Measurements from ENCODE around the gene PMM2. TPM values are rescaled to one million over a fixed set of nuclear protein-coding genes. Genes with fewer than 3 reads are reported as not detected.
"Not testable (repeated sequence)": the region's sequence is repeated elsewhere in the genome, so short reads cannot be mapped to it uniquely, and the experiment has no call there.

PMM2 gene
- total RNA-seq, 1 donor from 2014 or later = 61.1 TPM

- POLR2A ChIA-PET; H3K9me3 Mint-ChIP-seq; intact Hi-C loops (cut with micrococcal nuclease); ATAC-seq (ENCODE audit: low read depth); H3K27ac Mint-ChIP-seq; H3K27me3 Mint-ChIP-seq; DNase-seq; CTCF ChIA-PET; H3K4me3 Mint-ChIP-seq; H3K4me1 Mint-ChIP-seq: not testable (repeated sequence)
- peaks cover 14% of the 10 kb centered on the region for H3K36me3 Mint-ChIP-seq (ENCODE audit: low read depth)
Observed at GRCh38 chr16:8842016-8842415, 44.4 kb downstream of the PMM2 start.

GRCh38 chr16:8843296-8843695, 45.7 kb downstream of the PMM2 start:
- H3K27me3 Mint-ChIP-seq; H3K27ac Mint-ChIP-seq; H3K4me3 Mint-ChIP-seq; CTCF ChIA-PET; POLR2A ChIA-PET; intact Hi-C loops (cut with micrococcal nuclease); ATAC-seq (ENCODE audit: low read depth); H3K9me3 Mint-ChIP-seq; DNase-seq; H3K4me1 Mint-ChIP-seq: not testable (repeated sequence)
- H3K36me3 Mint-ChIP-seq (ENCODE audit: low read depth) = peaks cover 21% of the 10 kb centered on the region

- peaks cover 43% of the 10 kb centered on the region for H3K36me3 Mint-ChIP-seq (ENCODE audit: low read depth)
- peaks cover 13% of the 10 kb centered on the region for H3K4me1 Mint-ChIP-seq
- CTCF ChIA-PET = no interaction called here
- no peaks in the 10 kb centered on the region for H3K9me3 Mint-ChIP-seq
- no peak for ATAC-seq (ENCODE audit: low read depth)
- H3K4me3 Mint-ChIP-seq = no peak overlapping the region
- POLR2A ChIA-PET = no interaction called here
- no peak for TF ChIP-seq CTCF (IDR thresholded peaks at IDR 0.05)
- DNase-seq = no peak
- intact Hi-C loops (cut with micrococcal nuclease) = no loop called here
- H3K27me3 Mint-ChIP-seq = no peaks in the 10 kb centered on the region
- peak overlapping the region; percentile 41 for H3K27ac Mint-ChIP-seq
Observed at GRCh38 chr16:8845699-8846298, 48.2 kb downstream of the PMM2 start.

- no peak for DNase-seq
- H3K4me1 Mint-ChIP-seq = peaks cover 16% of the 10 kb centered on the region
- TF ChIP-seq CTCF (IDR thresholded peaks at IDR 0.05) = no peak
- peaks cover 46% of the 10 kb centered on the region for H3K36me3 Mint-ChIP-seq (ENCODE audit: low read depth)
- H3K27me3 Mint-ChIP-seq = no peaks in the 10 kb centered on the region
- no peak overlapping the region for H3K4me3 Mint-ChIP-seq
- no peak for ATAC-seq (ENCODE audit: low read depth)
- intact Hi-C loops (cut with micrococcal nuclease) = no loop called here
- CTCF ChIA-PET = no interaction called here
- H3K27ac Mint-ChIP-seq = no peak overlapping the region
- POLR2A ChIA-PET = no interaction called here
- H3K9me3 Mint-ChIP-seq = no peaks in the 10 kb centered on the region
Observed at GRCh38 chr16:8846401-8846932, 48.8 kb downstream of the PMM2 start.

GRCh38 chr16:8847145-8847544, 49.5 kb downstream of the PMM2 start:
- TF ChIP-seq CTCF (IDR thresholded peaks at IDR 0.05) = no peak
- no peaks in the 10 kb centered on the region for H3K27me3 Mint-ChIP-seq
- no peak overlapping the region for H3K4me3 Mint-ChIP-seq
- H3K27ac Mint-ChIP-seq = no peak overlapping the region
- peaks cover 18% of the 10 kb centered on the region for H3K4me1 Mint-ChIP-seq
- H3K9me3 Mint-ChIP-seq = no peaks in the 10 kb centered on the region
- H3K36me3 Mint-ChIP-seq (ENCODE audit: low read depth) = peaks cover 47% of the 10 kb centered on the region
- ATAC-seq (ENCODE audit: low read depth) (no peak), DNase-seq (no peak)
- CTCF ChIA-PET = no interaction called here
- intact Hi-C loops (cut with micrococcal nuclease) = no loop called here
- POLR2A ChIA-PET = no interaction called here

GRCh38 chr16:8847623-8848022, 50.0 kb downstream of the PMM2 start:
- ChIA-PET CTCF (no interaction called here), POLR2A (no interaction called here)
- Mint-ChIP-seq H3K27me3 (no peaks in the 10 kb centered on the region), H3K27ac (no peak overlapping the region), H3K4me1 (peaks cover 18% of the 10 kb centered on the region), H3K36me3 (ENCODE audit: low read depth) (peaks cover 50% of the 10 kb centered on the region), H3K9me3 (no peaks in the 10 kb centered on the region), H3K4me3 (no peak overlapping the region)
- DNase-seq (no peak), ATAC-seq (ENCODE audit: low read depth) (no peak)
- TF ChIP-seq CTCF (IDR thresholded peaks at IDR 0.05) = no peak
- intact Hi-C loops (cut with micrococcal nuclease) = no loop called here
